Activated CD8-positive, alpha-beta memory T cell treated with anti-CD3 and anti-CD28 coated beads, Interleukin-2, amount 10 ng/mL, durations not matched to agents 7 days and 5 days (primary cell): ENCODE results near the gene LGALSL. TPM values are rescaled to one million over a fixed set of nuclear protein-coding genes. Genes with fewer than 3 reads are reported as not detected.
A peak's percentile ranks its signal among the peaks of the same experiment; 100 is the strongest.

Source experiments
- ATAC-seq: fragments of 150-1000 bp; cut with Tn5 transposase; one replicate; pipeline ENCODE4 v1.10.0; 2021; ENCODE audit warnings: moderate library complexity
- CTCF ChIA-PET: fragments of 350-600 bp; sonication (Branson Sonifier 250); formaldehyde crosslinking; loops from one replicate; lab custom pipeline; 2021; ENCODE audit warnings: antibody characterized with exemption; lab: Charles Lee
- DNase-seq: peaks from one replicate; pipeline ENCODE4 v3.0.0-alpha.2; 2020
- H3K27ac Mint-ChIP-seq: one replicate; pipeline ENCODE4 v1.8.0; 2021; ENCODE audit warnings: mild to moderate bottlenecking, mixed read lengths
- H3K27me3 Mint-ChIP-seq: one replicate; pipeline ENCODE4 v1.8.0; 2021; ENCODE audit warnings: mixed read lengths
- H3K36me3 Mint-ChIP-seq: one replicate; pipeline ENCODE4 v1.8.0; 2021; ENCODE audit warnings: mild to moderate bottlenecking, mixed read lengths
- H3K4me1 Mint-ChIP-seq: one replicate; pipeline ENCODE4 v1.8.0; 2021; ENCODE audit warnings: mixed read lengths
- H3K4me3 Mint-ChIP-seq: one replicate; pipeline ENCODE4 v1.8.0; 2021; ENCODE audit warnings: mild to moderate bottlenecking, moderate library complexity, mixed read lengths
- H3K9me3 Mint-ChIP-seq: one replicate; pipeline ENCODE4 v1.8.0; 2022; ENCODE audit warnings: low read depth, mixed read lengths
- total RNA-seq, 2 experiments: library from RNA; stranded (reverse); gene quantifications; one replicate each; pipeline ENCODE4 v1.2.3, GENCODE V29; 2021

LGALSL gene
- total RNA-seq, 2 experiments from 2014 or later = 1.1 to 1.3 TPM

- no peak for ATAC-seq
- no peak overlapping the region for H3K27ac Mint-ChIP-seq
- H3K4me3 Mint-ChIP-seq = no peak overlapping the region
- peaks cover 3% of the 10 kb centered on the region for H3K4me1 Mint-ChIP-seq
- H3K36me3 Mint-ChIP-seq = no peaks in the 10 kb centered on the region
- H3K9me3 Mint-ChIP-seq = no peaks in the 10 kb centered on the region
- no peaks in the 10 kb centered on the region for H3K27me3 Mint-ChIP-seq
- DNase-seq = no peak
- CTCF ChIA-PET = interaction anchor here (1.2 to 1.3 kb wide), 2 partner anchors 21 to 23 kb away, joined by 3 to 5 read pairs; no protein-coding TSS in a partner anchor
These were observed 13.3 kb downstream of the LGALSL start for GRCh38 chr2:64467096-64467843.

- Mint-ChIP-seq H3K4me1 (peaks cover 3% of the 10 kb centered on the region), H3K4me3 (no peak overlapping the region), H3K36me3 (no peaks in the 10 kb centered on the region), H3K27me3 (peaks cover 3% of the 10 kb centered on the region), H3K27ac (no peak overlapping the region), H3K9me3 (no peaks in the 10 kb centered on the region)
- no peak for ATAC-seq
- no peak for DNase-seq
- CTCF ChIA-PET = interaction anchor here (1.0 to 4.0 kb wide), 4 partner anchors 10 to 20 kb away, joined by 3 to 17 read pairs (median 3); no protein-coding TSS in a partner anchor
These were observed 15.3 kb downstream of the LGALSL start for GRCh38 chr2:64469261-64469660.

- H3K9me3 Mint-ChIP-seq = no peaks in the 10 kb centered on the region
- H3K4me1 Mint-ChIP-seq = peaks cover 3% of the 10 kb centered on the region
- no peak overlapping the region for H3K27ac Mint-ChIP-seq
- CTCF ChIA-PET = interaction anchor here (1.0 to 4.0 kb wide), 5 partner anchors 10 to 19 kb away, joined by 3 to 17 read pairs (median 3); no protein-coding TSS in a partner anchor
- no peaks in the 10 kb centered on the region for H3K36me3 Mint-ChIP-seq
- no peak for ATAC-seq
- no peak for DNase-seq
- peaks cover 6% of the 10 kb centered on the region for H3K27me3 Mint-ChIP-seq
- H3K4me3 Mint-ChIP-seq = no peak overlapping the region
These were observed 16.1 kb downstream of the LGALSL start for GRCh38 chr2:64470071-64470470.

GRCh38 chr2:64470766-64471295 lies 16.9 kb downstream of the LGALSL start:
- CTCF ChIA-PET = interaction anchor here (1.3 to 4.0 kb wide), 4 partner anchors 9 to 139 kb away, joined by 3 to 17 read pairs (median 6); no protein-coding TSS in a partner anchor
- no peak for ATAC-seq
- Mint-ChIP-seq H3K36me3 (no peaks in the 10 kb centered on the region), H3K27ac (no peak overlapping the region), H3K27me3 (peaks cover 13% of the 10 kb centered on the region), H3K4me3 (no peak overlapping the region), H3K4me1 (peaks cover 3% of the 10 kb centered on the region), H3K9me3 (no peaks in the 10 kb centered on the region)
- DNase-seq = no peak

- ATAC-seq (no peak), DNase-seq (no peak)
- H3K36me3 Mint-ChIP-seq = no peaks in the 10 kb centered on the region
- peaks cover 17% of the 10 kb centered on the region for H3K27me3 Mint-ChIP-seq
- H3K9me3 Mint-ChIP-seq = no peaks in the 10 kb centered on the region
- H3K4me1 Mint-ChIP-seq = peaks cover 3% of the 10 kb centered on the region
- no peak overlapping the region for H3K27ac Mint-ChIP-seq
- CTCF ChIA-PET = interaction anchor here (1.1 to 4.0 kb wide), 3 partner anchors 9 to 140 kb away, joined by 3 to 17 read pairs (median 10); no protein-coding TSS in a partner anchor
- no peak overlapping the region for H3K4me3 Mint-ChIP-seq
These were observed 17.6 kb downstream of the LGALSL start for GRCh38 chr2:64471600-64471999.

- Mint-ChIP-seq H3K9me3 (no peaks in the 10 kb centered on the region), H3K4me3 (no peak overlapping the region), H3K27me3 (peaks cover 17% of the 10 kb centered on the region), H3K36me3 (no peaks in the 10 kb centered on the region), H3K4me1 (no peaks in the 10 kb centered on the region), H3K27ac (no peak overlapping the region)
- ATAC-seq (no peak), DNase-seq (no peak)
- CTCF ChIA-PET = interaction anchor here (1.8 to 2.1 kb wide), 2 partner anchors 15 to 142 kb away, joined by 6 to 8 read pairs; no protein-coding TSS in a partner anchor
These were observed 18.9 kb downstream of the LGALSL start for GRCh38 chr2:64472881-64473280.

GRCh38 chr2:64474121-64474571 lies 20.2 kb downstream of the LGALSL start:
- Mint-ChIP-seq H3K27ac (no peak overlapping the region), H3K9me3 (no peaks in the 10 kb centered on the region), H3K4me1 (peaks cover 11% of the 10 kb centered on the region), H3K27me3 (peaks cover 17% of the 10 kb centered on the region), H3K4me3 (no peak overlapping the region), H3K36me3 (no peaks in the 10 kb centered on the region)
- ATAC-seq = no peak
- no peak for DNase-seq
- CTCF ChIA-PET = interaction anchor here (0.7 to 2.1 kb wide), 3 partner anchors 14 to 143 kb away, joined by 3 to 8 read pairs (median 6); no protein-coding TSS in a partner anchor

GRCh38 chr2:64474636-64475035 lies 20.7 kb downstream of the LGALSL start:
- ATAC-seq = no peak
- H3K9me3 Mint-ChIP-seq = no peaks in the 10 kb centered on the region

GRCh38 chr2:64477037-64477436 lies 23.1 kb downstream of the LGALSL start:
- CTCF ChIA-PET = interaction anchor here (5.5 to 14.9 kb wide), 2 partner anchors 12 to 148 kb away, joined by 43 to 245 read pairs; no protein-coding TSS in a partner anchor
- H3K4me1 Mint-ChIP-seq = peaks cover 22% of the 10 kb centered on the region
- H3K4me3 Mint-ChIP-seq = no peak overlapping the region
- H3K27me3 Mint-ChIP-seq = peaks cover 17% of the 10 kb centered on the region
- no peaks in the 10 kb centered on the region for H3K9me3 Mint-ChIP-seq
- H3K27ac Mint-ChIP-seq = no peak overlapping the region
- DNase-seq = no peak
- ATAC-seq = no peak
- no peaks in the 10 kb centered on the region for H3K36me3 Mint-ChIP-seq

More at GRCh38 chr2:64474636-64475035, 20.7 kb downstream of the LGALSL start:
- no peaks in the 10 kb centered on the region for H3K36me3 Mint-ChIP-seq
- H3K4me3 Mint-ChIP-seq = no peak overlapping the region
- CTCF ChIA-PET = interaction anchor here (0.7 to 2.1 kb wide), 3 partner anchors 13 to 144 kb away, joined by 3 to 8 read pairs (median 6); no protein-coding TSS in a partner anchor
- no peak overlapping the region for H3K27ac Mint-ChIP-seq
- peaks cover 15% of the 10 kb centered on the region for H3K4me1 Mint-ChIP-seq
- peaks cover 17% of the 10 kb centered on the region for H3K27me3 Mint-ChIP-seq
- no peak for DNase-seq

- CTCF ChIA-PET = interaction anchor here (5.5 to 14.9 kb wide), 2 partner anchors 11 to 149 kb away, joined by 43 to 245 read pairs; no protein-coding TSS in a partner anchor
- no peak for DNase-seq
- Mint-ChIP-seq H3K4me3 (no peak overlapping the region), H3K36me3 (no peaks in the 10 kb centered on the region), H3K27ac (no peak overlapping the region), H3K9me3 (no peaks in the 10 kb centered on the region), H3K4me1 (peaks cover 22% of the 10 kb centered on the region), H3K27me3 (peaks cover 15% of the 10 kb centered on the region)
- no peak for ATAC-seq
These were observed 24.0 kb downstream of the LGALSL start for GRCh38 chr2:64477979-64478378.

GRCh38 chr2:64478502-64479230 lies 24.7 kb downstream of the LGALSL start:
- no peak overlapping the region for H3K4me3 Mint-ChIP-seq
- CTCF ChIA-PET = interaction anchor here (5.5 to 14.9 kb wide), 2 partner anchors 10 to 150 kb away, joined by 43 to 245 read pairs; no protein-coding TSS in a partner anchor
- DNase-seq = peak; percentile 71
- ATAC-seq = peak; percentile 75
- H3K27ac Mint-ChIP-seq = peak overlapping the region; percentile 32
- H3K4me1 Mint-ChIP-seq = peaks cover 22% of the 10 kb centered on the region
- H3K36me3 Mint-ChIP-seq = no peaks in the 10 kb centered on the region
- H3K27me3 Mint-ChIP-seq = peaks cover 15% of the 10 kb centered on the region
- H3K9me3 Mint-ChIP-seq = no peaks in the 10 kb centered on the region

GRCh38 chr2:64479259-64480117 lies 25.5 kb downstream of the LGALSL start:
- Mint-ChIP-seq H3K4me3 (no peak overlapping the region), H3K27ac (peak overlapping the region; percentile 32), H3K36me3 (no peaks in the 10 kb centered on the region), H3K27me3 (peaks cover 15% of the 10 kb centered on the region), H3K4me1 (peaks cover 22% of the 10 kb centered on the region), H3K9me3 (no peaks in the 10 kb centered on the region)
- CTCF ChIA-PET = interaction anchor here (0.6 to 14.9 kb wide), 4 partner anchors 9 to 256 kb away, joined by 3 to 245 read pairs (median 23); no protein-coding TSS in a partner anchor
- no peak for ATAC-seq
- DNase-seq = no peak
